ENCODE results near the gene NIN.

NIN gene

DNA sequence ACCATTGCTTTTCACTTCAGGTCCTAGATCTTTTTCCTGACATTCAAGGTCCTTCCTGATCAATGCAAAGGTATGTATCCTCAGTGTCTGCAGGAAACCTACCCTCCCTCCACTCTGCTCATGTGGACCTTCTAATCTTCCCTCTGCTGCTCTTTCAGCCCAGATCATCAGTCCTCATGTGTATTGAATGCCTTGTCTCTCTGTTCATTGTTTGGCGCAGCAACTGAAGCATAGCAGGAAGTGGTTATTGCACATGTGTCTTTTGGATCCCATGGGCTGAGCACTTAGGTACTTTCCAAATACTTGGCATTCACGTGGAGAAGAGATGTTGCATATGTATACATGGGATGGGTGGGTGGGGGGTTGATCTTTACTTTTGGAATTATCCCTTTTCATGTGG lies 4.3 kb upstream of the NIN start:
- H3K4me1 ChIP-seq (ENCODE audit: control insufficient read depth, insufficient read depth, low read length): no peaks in the 10 kb centered on the region
- H3K9ac ChIP-seq (ENCODE audit: low read length): no peak overlapping the region
- H3K27me3 ChIP-seq (ENCODE audit: control insufficient read depth, insufficient read depth, low read length): no peaks in the 10 kb centered on the region
- no peak overlapping the region for H3K27ac ChIP-seq (ENCODE audit: low read depth, low read length)
- no peak overlapping the region for H3K4me3 ChIP-seq (ENCODE audit: low read length)
- no peaks in the 10 kb centered on the region for H3K36me3 ChIP-seq (ENCODE audit: control insufficient read depth, insufficient read depth, low read length)

GRCh38 chr14:50834802-50835276 lies 3.9 kb upstream of the NIN start:
- Histone ChIP-seq H3K9ac (ENCODE audit: low read length) (no peak overlapping the region), H3K4me3 (ENCODE audit: low read length) (no peak overlapping the region), H3K36me3 (ENCODE audit: control insufficient read depth, insufficient read depth, low read length) (no peaks in the 10 kb centered on the region), H3K4me1 (ENCODE audit: control insufficient read depth, insufficient read depth, low read length) (peaks cover under 1% of the 10 kb centered on the region), H3K27ac (ENCODE audit: low read depth, low read length) (no peak overlapping the region), H3K27me3 (ENCODE audit: control insufficient read depth, insufficient read depth, low read length) (no peaks in the 10 kb centered on the region)

DNA sequence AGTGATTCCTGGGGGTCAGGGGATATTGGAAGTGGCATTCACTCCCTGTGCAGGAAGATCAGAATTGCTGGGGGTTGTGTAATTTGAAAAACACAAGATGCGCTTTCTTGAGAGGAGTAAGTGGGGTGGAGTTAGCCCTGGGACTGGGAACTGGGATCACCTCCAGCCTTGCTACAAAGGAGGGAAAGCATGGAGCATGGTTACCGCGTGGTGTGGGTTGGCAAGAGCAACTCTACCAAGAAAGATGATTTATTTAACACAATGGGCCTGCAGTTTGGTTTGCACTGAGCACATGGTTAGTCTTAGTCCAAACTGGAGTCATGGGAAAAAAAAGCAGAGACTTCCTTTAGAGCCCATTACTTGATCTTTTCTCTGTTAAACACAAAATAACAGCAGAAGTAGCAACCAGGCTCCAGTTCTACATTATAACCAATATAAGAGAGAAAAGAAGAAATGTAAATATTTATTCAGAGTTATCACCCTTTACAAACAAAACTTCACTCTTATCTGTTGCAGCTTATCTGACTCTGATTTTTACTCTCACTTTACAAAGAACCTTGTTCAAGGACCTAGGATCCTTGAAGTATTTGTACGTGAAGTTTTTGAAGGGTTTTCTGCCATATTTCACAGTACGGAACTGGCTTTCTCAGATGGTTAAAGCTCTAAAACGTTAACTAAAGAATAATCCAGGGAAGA lies 2.1 kb upstream of the NIN start:
- H3K27ac ChIP-seq (ENCODE audit: low read depth, low read length): no peak overlapping the region
- no peak overlapping the region for H3K9ac ChIP-seq (ENCODE audit: low read length)
- no peaks in the 10 kb centered on the region for H3K27me3 ChIP-seq (ENCODE audit: control insufficient read depth, insufficient read depth, low read length)
- H3K36me3 ChIP-seq (ENCODE audit: control insufficient read depth, insufficient read depth, low read length): no peaks in the 10 kb centered on the region
- no peak overlapping the region for H3K4me3 ChIP-seq (ENCODE audit: low read length)
- peaks cover 2% of the 10 kb centered on the region for H3K4me1 ChIP-seq (ENCODE audit: control insufficient read depth, insufficient read depth, low read length)

- H3K4me3 ChIP-seq (ENCODE audit: low read length): peak overlapping the region; percentile 88
- H3K27me3 ChIP-seq (ENCODE audit: control insufficient read depth, insufficient read depth, low read length): no peaks in the 10 kb centered on the region
- H3K9ac ChIP-seq (ENCODE audit: low read length): peak overlapping the region; percentile 74
- H3K4me1 ChIP-seq (ENCODE audit: control insufficient read depth, insufficient read depth, low read length): peaks cover 2% of the 10 kb centered on the region
- no peaks in the 10 kb centered on the region for H3K36me3 ChIP-seq (ENCODE audit: control insufficient read depth, insufficient read depth, low read length)
- H3K27ac ChIP-seq (ENCODE audit: low read depth, low read length): peak overlapping the region; percentile 64
These were observed 785 bp upstream of the NIN start for GRCh38 chr14:50831726-50832168.

DNA sequence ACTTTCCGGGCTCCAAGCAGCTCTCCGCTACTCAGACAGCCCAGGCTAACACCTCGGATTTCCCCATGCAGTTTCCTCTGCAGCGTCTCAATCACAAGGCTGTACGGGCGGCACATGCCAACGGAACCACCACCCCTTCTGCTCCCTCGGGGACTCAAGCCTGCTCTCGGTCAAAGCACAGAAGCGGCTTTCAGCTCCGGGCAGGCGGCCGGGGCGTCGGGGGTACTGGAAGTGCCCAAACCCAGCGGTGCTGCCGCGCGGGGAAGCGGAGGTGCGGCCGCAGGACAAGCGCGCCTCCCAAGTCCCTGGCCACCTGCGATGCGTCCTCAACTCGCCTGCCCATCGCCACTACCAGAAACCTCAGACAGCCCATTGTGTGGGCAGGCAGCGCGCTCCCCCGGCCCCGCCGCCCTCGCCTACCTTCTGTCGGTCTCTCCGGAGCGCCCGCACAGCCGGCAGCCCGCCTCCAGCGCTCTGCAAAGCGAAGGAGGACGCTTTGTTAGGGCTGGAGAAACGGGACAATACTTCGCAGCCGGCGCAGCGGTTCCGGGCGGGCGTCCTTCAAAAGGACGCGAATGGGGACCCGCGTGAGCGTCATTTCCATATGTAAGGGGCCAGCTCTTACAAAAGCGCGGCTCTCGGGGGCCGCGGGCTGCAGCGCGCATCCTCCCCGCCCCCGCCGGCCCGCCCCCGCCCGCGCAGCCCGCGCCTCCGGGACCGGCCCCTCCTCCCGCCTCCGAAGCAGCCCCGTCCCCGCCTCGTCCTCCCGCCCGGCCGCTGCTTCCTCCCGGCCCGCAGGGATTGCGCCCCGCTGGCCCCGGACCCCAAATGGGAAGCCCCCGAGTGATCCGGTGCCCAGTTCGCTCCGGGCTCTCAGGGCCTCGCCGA lies 674 bp downstream of the NIN start:
- Histone ChIP-seq H3K9ac (ENCODE audit: low read length) (peak overlapping the region; percentile 43), H3K4me3 (ENCODE audit: low read length) (peak overlapping the region; percentile 78), H3K27me3 (ENCODE audit: control insufficient read depth, insufficient read depth, low read length) (no peaks in the 10 kb centered on the region), H3K36me3 (ENCODE audit: control insufficient read depth, insufficient read depth, low read length) (no peaks in the 10 kb centered on the region), H3K27ac (ENCODE audit: low read depth, low read length) (peak overlapping the region; percentile 82), H3K4me1 (ENCODE audit: control insufficient read depth, insufficient read depth, low read length) (peaks cover 2% of the 10 kb centered on the region)

DNA sequence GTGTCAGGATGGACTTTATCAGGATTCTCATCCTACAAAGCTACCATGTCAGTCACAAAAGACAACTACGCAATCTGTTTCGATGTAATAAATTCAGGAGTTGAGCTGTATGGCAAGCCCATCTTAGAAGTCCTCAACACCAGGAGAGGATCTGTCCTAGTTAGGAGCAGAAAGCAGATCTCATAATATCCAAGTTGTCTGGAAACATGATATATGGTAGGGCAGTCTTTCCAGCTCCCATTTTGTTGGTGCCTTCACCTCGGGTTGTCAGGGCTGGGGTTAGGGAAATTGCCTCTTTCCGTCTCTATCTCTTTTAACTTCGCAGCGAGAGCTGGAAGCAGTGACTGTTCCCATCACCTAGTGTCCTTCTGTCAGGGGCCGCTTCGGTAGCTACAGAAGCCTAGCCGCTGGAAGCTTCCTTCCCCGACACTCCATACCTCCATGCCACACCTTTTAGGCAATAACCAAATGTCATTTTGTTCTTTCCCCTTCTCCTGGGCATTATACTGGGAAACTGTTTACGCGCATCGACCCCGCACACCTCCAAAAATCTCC lies 1.4 kb downstream of the NIN start:
- H3K9ac ChIP-seq (ENCODE audit: low read length): no peak overlapping the region
- H3K27me3 ChIP-seq (ENCODE audit: control insufficient read depth, insufficient read depth, low read length): no peaks in the 10 kb centered on the region
- peak overlapping the region; percentile 69 for H3K4me3 ChIP-seq (ENCODE audit: low read length)
- peaks cover 2% of the 10 kb centered on the region for H3K4me1 ChIP-seq (ENCODE audit: control insufficient read depth, insufficient read depth, low read length)
- no peaks in the 10 kb centered on the region for H3K36me3 ChIP-seq (ENCODE audit: control insufficient read depth, insufficient read depth, low read length)
- H3K27ac ChIP-seq (ENCODE audit: low read depth, low read length): no peak overlapping the region

DNA sequence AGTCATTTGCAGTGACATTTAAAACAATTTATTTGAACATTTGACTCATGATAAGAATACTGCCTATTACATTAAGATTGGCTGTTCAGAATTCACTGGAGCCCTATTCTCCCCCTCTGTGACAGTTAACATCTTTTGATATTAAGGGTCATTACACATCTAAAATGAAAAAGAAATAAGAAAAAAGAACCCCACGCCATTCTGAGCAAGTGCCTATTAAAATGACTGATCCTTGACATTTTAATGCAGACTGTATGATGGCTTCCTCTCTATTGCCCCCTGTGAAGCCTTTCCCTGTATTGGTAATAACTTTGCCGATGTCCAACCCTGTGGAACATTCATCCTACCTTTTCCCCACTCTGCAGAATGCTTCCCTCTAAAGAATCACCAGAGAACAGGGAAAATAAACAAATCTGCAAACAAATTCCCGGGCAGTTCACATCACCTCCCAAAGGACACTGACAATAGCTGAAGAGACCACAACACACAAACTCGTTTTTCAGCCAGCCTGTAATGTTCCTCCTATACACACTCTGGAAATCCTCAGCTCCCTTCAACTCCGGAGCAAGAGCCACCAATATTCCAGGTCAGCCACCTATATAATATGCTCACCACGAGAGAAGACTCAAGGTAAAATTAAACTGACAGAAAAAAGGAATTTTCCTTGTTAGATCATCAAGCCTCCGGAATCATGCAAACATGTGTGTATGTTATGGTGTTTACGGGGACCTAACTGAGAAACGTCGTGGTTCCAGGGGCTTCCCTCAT lies 2.1 kb downstream of the NIN start:
- no peak overlapping the region for H3K9ac ChIP-seq (ENCODE audit: low read length)
- H3K4me1 ChIP-seq (ENCODE audit: control insufficient read depth, insufficient read depth, low read length): peaks cover 2% of the 10 kb centered on the region
- H3K36me3 ChIP-seq (ENCODE audit: control insufficient read depth, insufficient read depth, low read length): no peaks in the 10 kb centered on the region
- no peak overlapping the region for H3K27ac ChIP-seq (ENCODE audit: low read depth, low read length)
- peak overlapping the region; percentile 69 for H3K4me3 ChIP-seq (ENCODE audit: low read length)
- H3K27me3 ChIP-seq (ENCODE audit: control insufficient read depth, insufficient read depth, low read length): no peaks in the 10 kb centered on the region

GRCh38 chr14:50826681-50827080 lies 4.3 kb downstream of the NIN start:
- peaks cover 4% of the 10 kb centered on the region for H3K4me1 ChIP-seq (ENCODE audit: control insufficient read depth, insufficient read depth, low read length)
- no peak overlapping the region for H3K27ac ChIP-seq (ENCODE audit: low read depth, low read length)
- no peak overlapping the region for H3K4me3 ChIP-seq (ENCODE audit: low read length)
- no peaks in the 10 kb centered on the region for H3K36me3 ChIP-seq (ENCODE audit: control insufficient read depth, insufficient read depth, low read length)
- H3K9ac ChIP-seq (ENCODE audit: low read length): no peak overlapping the region
- H3K27me3 ChIP-seq (ENCODE audit: control insufficient read depth, insufficient read depth, low read length): no peaks in the 10 kb centered on the region

- H3K4me1 ChIP-seq (ENCODE audit: control insufficient read depth, insufficient read depth, low read length): peaks cover 4% of the 10 kb centered on the region
- H3K36me3 ChIP-seq (ENCODE audit: control insufficient read depth, insufficient read depth, low read length): no peaks in the 10 kb centered on the region
- no peak overlapping the region for H3K4me3 ChIP-seq (ENCODE audit: low read length)
- H3K27me3 ChIP-seq (ENCODE audit: control insufficient read depth, insufficient read depth, low read length): no peaks in the 10 kb centered on the region
- no peak overlapping the region for H3K27ac ChIP-seq (ENCODE audit: low read depth, low read length)
- H3K9ac ChIP-seq (ENCODE audit: low read length): no peak overlapping the region
These were observed 5.7 kb downstream of the NIN start for GRCh38 chr14:50825307-50825706.

DNA sequence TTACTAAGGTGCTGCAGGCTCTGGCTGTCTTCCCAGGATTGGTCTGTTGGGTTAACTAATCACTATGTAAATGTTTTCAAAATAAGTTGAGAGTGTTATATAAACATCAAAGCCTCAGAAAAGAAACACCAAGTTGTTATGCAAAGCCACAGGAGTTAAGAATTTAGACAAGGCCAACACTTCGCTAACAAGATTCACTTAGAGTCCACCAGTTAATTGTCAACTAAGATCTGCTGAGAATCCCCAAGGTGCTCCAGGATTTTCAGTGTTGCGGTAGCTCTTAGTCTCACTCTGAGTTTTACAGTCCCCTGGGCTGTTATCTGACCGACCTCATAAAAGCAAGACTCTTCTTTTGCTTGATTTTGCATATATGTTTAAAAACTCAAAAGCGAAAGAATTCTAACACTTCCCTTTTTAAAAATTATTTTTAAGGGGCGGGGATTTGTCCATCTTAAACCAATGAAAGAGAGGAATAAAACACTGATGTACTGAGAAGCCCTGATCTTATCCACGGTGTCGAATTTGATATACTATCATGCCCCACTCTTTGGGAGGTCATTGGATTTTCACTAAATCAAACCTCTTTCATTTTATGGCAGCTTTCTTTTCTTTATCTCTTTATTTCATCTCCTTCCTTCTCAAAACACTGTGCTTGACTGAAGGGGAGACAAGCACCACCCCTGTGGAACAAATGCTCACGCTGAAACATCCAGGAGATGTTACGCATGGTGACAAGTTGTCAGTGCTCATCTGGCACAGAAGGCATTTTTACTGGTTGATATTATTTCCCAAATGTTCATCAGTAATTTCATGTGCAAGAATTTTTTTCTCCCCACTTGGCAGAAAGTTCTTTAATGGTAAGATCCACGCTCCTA lies 7.0 kb downstream of the NIN start:
- Histone ChIP-seq H3K4me1 (ENCODE audit: control insufficient read depth, insufficient read depth, low read length) (peaks cover 2% of the 10 kb centered on the region), H3K4me3 (ENCODE audit: low read length) (no peak overlapping the region), H3K27ac (ENCODE audit: low read depth, low read length) (no peak overlapping the region), H3K9ac (ENCODE audit: low read length) (no peak overlapping the region), H3K27me3 (ENCODE audit: control insufficient read depth, insufficient read depth, low read length) (no peaks in the 10 kb centered on the region), H3K36me3 (ENCODE audit: control insufficient read depth, insufficient read depth, low read length) (no peaks in the 10 kb centered on the region)

GRCh38 chr14:50823051-50823761 lies 7.8 kb downstream of the NIN start:
- H3K4me3 ChIP-seq (ENCODE audit: low read length): no peak overlapping the region
- H3K27me3 ChIP-seq (ENCODE audit: control insufficient read depth, insufficient read depth, low read length): no peaks in the 10 kb centered on the region
- peaks cover 2% of the 10 kb centered on the region for H3K4me1 ChIP-seq (ENCODE audit: control insufficient read depth, insufficient read depth, low read length)
- H3K27ac ChIP-seq (ENCODE audit: low read depth, low read length): no peak overlapping the region
- no peak overlapping the region for H3K9ac ChIP-seq (ENCODE audit: low read length)
- H3K36me3 ChIP-seq (ENCODE audit: control insufficient read depth, insufficient read depth, low read length): no peaks in the 10 kb centered on the region

Measured in rectal smooth muscle tissue (tissue), 1 donor.